Stimulated activated CD4-positive, alpha-beta T cell treated with anti-CD3 and anti-CD28 coated beads, Interleukin-15, amount 100 ng/mL, for 24 hours (primary cell): ENCODE measurements around the gene ZKSCAN1.
"Not testable (repeated sequence)": the region's sequence is repeated elsewhere in the genome, so short reads cannot be mapped to it uniquely, and the experiment has no call there.

ENCODE experiments used
- DNase-seq: peaks from one replicate; pipeline ENCODE4 v3.0.0-alpha.2; 2020

ZKSCAN1 gene

DNA sequence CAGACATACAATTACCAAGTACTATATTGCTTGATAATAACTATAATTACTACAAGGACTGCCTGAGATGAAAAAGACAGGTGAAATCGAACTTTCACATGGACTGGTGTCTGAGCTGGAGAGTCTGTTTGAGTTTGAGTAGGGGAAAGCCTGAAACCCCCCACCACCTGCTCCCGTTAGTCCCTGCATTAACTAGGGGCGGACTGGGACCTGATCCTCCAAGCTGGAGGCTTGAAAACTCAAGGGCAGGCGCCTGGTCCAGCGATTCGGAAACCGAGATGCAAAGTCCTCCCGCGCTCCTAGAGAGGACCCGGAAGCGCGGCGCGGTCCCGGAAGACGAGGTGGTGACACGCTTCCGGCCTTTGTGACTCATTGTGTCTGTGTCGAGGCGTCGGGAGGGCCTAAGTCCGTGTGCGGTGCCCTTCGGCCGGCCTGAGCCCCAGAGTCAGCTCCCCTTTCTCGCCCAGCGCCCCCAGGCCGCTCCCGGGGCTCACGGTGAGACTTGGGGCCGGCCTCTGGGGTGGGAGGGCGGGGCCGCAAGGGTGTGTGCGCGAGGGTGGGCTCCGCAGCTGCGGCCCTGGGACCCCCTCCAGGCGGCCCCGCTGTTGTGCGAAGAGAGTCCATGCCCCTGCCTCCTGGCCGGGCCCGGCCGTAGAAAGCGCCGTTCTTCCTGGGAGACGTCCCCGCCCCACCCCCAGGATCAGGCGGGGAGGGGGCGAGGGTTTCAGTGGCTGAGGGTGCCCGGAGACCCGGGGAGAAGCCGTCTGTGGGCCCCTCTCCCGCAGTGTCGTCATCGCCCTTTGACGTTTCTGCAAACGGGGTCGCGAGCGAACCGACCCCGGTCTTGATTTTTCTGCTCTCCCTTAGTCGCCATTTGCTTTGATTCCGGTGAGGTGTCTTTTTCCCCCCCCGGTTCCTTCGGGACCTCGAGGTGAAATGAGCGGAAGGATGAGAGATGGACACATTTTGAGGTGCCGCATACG, at the start of gene ZKSCAN1:
Gene ZKSCAN1, plus strand, starts transcription at position 365 of the 983 bp plus-strand sequence. CDS start 7,911 bp downstream, outside the sequence.
- DNase-seq = peak; percentile 90

DNA sequence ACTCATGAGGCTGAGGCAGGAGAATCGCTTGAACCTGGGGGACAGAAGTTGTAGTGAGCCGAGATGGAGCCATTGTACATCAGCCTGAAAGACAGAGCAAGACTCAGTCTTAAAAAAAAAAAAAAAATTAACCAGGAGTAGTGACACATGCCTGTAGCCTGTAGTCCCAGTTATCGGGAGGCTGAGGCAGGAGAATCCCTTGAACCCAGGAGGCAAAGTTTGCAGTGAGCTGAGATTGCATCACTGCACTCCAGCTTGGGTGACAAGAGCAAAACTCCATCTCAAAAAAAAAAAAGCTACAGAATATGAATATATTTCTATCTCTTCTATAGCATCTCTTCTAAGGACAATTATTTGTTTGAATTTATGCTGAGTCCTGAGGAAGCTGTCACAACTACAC, 46.1 kb upstream of the ZKSCAN1 start:
- DNase-seq = no peak

DNA sequence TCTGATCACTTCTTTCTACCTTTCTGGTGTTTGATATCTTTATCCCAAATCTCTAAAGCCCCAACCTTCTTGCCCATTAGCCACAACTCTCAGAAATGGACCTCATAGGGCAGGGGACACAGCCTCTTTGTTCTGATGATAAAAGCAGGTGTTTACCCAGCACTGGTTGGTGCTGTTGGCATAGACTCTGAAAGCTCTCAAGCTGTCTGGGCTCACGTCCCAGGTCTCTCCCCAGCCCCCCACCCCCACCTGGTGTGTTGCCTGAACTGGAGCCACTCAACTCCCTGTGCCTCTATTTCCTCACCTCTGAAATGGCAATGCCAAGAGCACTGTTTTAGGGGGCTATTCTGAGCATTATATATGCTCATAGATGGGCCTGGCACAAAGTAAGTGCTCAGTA, 45.6 kb upstream of the ZKSCAN1 start:
- DNase-seq = not testable (repeated sequence)

DNA sequence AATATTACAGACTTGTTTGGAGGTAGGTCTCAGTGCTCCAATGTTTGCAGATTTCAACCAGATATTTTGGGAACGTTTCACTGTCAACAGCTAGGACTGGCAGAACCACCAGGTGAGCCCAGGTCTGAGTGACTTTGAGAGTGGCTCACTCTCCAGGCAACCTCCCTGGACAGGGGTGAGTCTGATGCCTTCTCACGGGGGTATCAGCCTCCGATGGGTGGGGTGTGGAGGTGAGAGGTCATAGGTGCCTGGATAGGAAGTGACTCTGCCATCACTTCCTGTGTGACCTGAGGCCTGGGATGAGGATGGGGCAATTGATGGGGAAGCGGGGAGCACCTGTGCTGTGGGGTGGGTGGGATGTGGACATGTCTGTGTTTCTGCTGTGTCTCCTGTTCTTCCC, 44.2 kb upstream of the ZKSCAN1 start:
- DNase-seq = no peak

DNA sequence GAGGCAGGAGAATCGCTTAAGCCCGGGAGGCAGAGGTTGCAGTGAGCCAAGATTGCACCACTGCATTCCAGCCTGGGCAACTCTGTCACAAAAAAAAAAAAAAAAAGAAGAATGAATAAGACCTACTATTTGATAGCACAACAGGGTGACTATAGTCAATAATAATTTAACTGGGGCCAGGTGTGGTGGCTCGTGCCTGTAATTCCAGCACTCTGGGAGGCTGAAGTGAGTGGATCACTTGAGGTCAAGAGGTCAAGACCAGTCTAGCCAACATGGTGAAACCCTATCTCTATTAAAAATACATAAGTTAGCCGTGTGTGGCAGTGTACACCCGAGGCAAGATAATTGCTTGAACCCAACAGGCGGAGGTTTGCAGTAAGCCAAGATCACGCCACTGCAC, 41.6 kb upstream of the ZKSCAN1 start:
- not testable (repeated sequence) for DNase-seq

DNA sequence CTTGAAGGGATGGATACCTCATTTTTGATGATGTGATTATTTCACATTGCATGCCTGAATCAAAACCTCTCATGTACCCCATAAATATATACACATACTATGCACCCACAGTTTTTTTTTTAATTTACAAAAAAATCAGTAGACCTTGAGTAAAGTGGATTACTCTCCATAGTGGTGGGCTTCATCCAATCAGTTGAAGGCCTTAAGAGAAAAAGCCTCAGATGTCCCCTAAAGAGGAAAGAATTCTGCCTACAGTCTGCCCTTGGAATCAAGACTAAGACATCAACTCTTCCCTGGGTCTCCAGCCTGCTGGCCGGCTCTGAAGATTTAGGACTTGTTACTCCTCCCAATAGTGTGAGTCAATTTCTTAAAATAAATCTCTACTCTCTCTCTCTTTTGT, 40.7 kb upstream of the ZKSCAN1 start:
- DNase-seq = no peak

DNA sequence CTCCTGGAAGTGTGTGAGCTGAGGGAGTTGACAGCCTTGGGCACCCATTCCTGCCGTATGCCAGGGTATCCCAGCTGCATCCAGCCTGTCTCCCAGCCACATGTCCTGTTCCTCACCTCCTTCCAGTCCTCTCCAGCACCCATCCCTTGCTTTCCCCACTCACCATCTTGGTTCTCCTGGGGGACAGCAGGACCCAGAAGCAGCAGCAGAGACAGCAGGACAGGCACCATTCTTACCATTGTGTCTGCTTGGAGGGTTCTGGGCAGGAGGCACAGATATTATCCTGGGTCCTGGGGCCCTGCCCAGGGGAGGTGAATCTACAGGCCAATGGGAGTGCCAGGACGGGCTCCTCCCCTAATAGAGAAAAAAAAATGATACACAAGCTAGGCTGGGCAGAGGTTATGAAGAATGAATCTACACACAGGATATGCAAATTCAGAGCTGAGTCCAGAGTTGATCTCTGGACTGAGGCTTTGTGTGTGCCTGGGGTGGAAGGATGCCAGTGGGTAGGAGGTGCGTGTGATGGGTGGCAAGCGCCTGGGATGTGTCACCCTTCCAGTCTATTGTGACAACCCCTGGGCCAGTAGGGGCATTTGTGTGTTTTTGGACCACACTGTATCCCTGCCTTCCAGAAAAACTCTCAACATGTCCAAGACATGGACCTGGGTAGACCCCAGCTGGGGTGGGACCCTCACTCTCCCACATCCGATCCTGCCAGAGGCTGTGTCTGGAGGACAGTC, 39.4 kb upstream of the ZKSCAN1 start, which contains the start of gene AZGP1:
Gene AZGP1, minus strand, starts transcription at position 250 of the 740 bp plus-strand sequence. Its CDS starts 11 bp downstream, at position 239.
- DNase-seq = no peak

DNA sequence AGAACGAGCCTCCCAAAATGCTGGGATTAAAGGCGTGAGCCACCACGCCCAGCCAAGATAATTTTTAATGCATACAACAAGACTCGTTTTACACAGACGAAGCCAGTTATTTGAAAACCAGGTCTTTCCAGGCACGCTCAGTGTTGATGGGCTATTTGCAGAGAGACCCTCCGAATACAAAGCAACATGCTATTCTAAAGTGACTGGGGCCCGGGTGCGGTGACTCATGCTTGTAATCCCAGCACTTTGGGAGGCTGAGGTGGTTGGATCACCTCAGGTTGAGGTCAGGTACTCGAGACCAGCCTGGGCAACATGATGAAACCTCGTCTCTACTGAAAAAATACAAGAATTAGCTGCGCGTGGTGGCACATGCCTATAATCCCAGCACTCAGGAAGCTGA, 38.8 kb upstream of the ZKSCAN1 start:
- no peak for DNase-seq

DNA sequence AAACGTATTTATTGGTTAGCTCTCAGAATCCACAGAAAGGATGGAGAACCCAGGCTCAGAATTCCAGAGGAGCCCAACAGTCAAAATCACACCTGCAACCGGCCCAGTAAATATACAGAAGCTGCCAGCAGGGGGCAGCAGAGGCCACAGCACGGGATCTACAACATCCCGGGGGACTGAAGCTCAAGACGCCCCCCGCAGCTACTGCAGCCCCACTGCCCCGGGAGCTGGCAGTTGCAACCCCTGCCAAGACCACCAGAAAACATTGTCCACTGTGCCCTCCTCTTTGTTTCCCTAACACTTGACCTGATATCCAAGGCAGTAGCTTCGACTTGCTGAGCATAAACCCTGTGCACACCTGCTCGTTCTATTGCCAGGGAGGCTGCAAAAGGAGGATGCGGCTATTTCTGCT, 35.6 kb upstream of the ZKSCAN1 start:
- peak; percentile 72 for DNase-seq

DNA sequence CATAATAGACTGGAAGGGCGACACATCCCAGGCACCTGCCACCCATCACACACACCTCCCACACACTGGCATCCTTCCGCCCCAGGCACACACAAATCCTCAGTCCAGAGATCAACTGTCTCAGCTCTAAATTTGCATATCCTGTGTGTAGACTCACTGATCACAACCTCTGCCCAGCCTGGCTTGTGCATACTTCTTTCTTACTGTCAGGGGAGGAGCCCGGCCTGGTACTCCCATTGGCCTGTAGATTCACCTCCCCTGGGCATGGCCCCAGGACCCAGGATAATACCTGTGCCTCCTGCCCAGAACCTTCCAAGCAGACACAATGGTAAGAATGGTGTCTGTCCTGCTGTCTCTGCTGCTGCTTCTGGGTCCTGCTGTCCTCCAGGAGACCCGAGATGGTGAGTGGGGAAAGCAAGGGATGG, 34.9 kb upstream of the ZKSCAN1 start:
- DNase-seq = not testable (repeated sequence)

DNA sequence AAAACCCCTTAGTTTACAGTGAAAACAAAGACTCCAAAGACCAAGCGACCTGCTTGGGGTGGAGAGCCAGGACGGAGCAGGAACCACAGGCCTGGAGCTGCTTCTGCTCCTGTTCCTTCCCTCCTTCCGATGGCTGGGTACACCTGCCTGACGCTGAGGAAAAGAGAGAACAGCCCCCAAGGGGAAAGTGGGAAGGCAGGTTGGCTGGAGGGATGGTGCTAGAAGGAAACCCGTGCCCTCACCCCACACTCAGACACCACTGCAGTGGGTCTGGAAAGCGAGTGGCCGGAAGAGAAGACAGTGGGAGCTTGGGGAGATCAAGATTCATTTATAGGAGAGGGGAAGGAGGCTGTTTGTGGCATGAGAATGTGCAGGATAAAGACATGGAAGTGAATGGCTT, 34.3 kb upstream of the ZKSCAN1 start:
- not testable (repeated sequence) for DNase-seq

DNA sequence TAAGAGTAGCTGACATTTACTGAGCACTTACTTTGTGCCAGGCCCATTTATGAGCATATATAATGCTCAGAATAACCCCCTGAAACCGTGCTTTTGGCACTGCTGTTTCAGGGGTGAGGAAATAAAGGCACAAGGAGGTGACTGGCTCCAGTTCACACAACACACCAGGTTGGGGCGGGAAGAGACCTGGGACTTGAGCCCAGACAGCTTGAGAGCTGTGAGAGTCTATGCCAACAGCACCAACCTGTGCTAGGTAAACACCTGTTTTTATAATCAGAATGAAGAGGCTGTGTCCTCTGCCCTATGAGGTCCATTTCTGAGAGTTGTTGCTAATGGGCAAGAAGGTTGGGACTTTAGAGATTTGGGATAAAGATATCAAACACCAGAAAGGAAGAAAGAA, 30.8 kb upstream of the ZKSCAN1 start:
- DNase-seq = no peak

DNA sequence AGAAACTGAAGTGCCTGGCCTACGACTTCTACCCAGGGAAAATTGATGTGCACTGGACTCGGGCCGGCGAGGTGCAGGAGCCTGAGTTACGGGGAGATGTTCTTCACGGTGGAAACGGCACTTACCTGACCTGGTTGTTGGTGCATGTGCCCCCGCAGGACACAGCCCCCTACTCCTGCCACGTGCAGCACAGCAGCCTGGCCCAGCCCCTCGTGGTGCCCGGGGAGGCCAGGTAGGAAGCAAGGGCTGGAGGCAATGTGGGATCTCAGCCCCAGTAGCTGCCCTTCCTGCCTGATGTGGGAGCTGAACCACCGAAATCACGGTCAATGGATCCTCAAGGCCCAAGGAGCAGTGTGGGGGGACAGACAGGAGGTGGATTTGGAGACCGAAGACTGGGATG, 28.1 kb upstream of the ZKSCAN1 start:
- not testable (repeated sequence) for DNase-seq

DNA sequence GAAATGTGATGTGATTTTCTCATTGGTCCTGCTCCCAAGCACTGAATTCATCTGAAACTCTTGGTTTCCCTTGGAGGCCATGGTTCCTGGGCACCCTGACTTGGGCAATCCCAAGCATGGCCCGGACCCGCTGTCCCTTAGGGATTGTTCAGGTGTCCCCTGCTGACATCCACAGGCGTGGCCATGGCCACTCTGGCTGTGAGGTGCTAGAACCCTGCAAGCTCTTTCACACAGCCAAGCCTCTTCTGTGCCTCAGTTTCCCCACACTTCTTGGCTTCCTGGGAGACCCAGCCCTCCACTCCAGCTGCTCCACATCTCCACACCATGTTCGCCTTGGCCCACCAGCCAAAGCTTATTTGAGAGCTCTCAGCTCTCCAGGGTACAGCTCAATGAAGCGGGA, 27.6 kb upstream of the ZKSCAN1 start:
- DNase-seq = no peak

DNA sequence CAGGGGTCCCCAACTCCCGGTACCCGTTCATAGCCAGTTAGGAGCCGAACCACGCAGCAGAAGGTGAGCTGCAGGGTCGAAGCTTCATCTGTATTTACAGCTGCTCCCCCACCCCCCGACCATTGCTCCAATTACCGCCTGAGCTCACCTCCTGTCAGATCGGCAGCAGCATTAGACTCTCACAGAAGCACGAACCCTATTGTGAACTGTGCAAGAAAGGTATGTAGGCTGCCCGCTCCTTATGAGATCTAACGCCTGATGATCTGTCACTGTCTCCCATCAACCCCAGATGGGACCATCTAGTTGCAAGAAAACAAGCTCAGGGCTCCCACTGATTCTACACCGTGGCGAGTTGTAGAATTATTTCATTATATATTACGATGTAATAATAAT, 24.9 kb upstream of the ZKSCAN1 start:
- no peak for DNase-seq

DNA sequence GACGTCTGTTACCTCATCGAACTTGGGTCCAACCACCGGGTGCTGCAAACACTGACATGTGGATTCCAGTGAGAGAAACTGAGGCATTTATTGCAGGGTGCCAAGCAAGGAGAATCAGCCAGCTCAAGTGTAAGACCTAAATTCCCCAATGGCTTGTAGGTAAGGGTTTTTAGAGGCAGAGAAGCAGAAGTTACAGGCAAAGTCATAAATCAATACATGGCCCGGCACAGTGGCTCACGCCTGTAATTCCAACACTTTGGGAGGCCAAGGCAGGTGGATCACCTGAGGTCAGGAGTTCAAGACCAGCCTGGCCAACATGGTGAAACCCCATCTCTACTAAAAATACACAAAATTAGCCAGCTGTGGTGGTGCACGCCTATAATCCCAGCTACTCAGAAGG, 23.9 kb upstream of the ZKSCAN1 start:
- DNase-seq = not testable (repeated sequence)

DNA sequence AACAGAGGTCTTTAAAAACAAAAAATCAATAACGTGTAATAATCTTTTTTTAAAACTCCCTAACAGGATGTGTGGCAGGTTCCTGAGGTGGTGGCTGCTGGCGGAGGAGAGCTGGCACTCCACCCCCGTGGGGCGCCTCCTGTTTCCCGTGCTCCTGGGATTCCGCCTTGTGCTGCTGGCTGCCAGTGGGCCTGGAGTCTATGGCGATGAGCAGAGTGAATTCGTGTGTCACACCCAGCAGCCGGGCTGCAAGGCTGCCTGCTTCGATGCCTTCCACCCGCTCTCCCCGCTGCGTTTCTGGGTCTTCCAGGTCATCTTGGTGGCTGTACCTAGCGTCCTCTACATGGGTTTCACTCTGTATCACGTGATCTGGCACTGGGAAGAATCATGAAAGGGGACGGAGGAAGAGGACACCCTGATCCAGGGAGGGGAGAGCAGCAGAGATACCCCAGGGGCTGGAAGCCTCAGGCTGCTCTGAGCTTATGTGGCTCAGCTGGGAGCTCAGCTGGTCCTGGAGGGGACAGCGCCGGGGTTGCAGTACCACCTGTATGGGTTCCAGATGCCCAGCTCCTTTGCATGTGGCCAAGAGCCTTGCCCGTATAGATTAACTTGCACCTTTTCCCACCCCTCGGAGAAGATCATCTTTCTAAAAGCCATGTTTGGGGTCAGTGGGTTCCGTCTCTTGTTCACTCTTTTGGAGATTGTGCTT, 22.9 kb upstream of the ZKSCAN1 start:
- DNase-seq = no peak

DNA sequence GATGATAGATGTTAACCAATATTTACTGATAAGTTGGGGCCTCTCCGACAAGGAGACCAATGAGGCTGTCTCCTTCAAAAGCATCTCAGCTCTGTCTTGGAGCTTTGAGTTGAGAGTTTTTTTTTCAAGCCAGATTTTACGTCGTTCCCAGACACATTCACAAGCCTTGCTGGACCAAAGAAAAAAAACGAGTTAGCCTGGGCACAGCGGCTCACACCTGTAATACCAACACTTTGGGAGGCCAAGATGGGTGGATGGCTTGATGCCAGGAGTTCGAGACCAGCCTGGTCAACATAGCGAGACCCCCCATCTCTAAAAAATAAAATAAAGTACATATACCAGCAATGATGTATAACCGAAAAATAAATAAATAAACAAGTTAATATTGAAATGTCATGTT, 20.6 kb upstream of the ZKSCAN1 start:
- DNase-seq = no peak

DNA sequence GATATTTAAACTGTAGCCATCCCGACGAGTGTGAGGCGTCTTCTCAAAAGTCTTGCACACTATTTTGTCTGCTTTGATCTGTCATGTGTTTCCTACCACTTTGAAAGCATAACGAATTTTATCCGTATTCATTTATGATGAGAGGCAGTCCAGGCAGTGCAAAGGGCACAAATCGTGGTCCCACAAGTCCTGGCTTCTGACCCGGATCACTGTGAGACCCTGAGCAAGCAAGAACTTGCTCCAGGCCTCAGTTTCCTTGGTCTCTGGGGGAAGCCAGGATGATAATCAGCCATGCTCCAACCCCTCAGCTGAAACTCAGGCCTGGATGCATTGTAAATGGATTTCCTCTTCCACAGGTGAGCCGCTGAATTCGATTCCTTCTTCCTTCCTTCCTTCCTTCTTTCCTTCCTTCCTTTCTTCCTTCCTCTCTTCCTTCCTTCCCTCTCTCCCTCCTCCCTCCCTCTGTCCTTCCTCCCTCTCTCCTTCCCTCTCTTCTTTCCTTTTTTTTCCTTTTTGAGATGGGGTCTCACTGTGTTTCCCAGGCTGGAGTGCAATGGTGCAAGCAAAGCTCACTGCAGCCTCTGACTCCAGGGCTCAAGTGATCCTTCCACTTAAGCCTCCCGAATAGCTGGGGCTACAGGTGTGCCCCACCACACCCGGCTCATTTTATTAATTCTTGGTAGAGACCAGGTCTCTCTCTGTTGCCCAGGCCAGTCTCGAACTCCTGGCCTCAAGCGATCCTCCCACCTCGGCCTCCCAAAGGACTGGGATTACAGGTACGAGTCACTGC, 18.4 kb upstream of the ZKSCAN1 start:
- no peak for DNase-seq

DNA sequence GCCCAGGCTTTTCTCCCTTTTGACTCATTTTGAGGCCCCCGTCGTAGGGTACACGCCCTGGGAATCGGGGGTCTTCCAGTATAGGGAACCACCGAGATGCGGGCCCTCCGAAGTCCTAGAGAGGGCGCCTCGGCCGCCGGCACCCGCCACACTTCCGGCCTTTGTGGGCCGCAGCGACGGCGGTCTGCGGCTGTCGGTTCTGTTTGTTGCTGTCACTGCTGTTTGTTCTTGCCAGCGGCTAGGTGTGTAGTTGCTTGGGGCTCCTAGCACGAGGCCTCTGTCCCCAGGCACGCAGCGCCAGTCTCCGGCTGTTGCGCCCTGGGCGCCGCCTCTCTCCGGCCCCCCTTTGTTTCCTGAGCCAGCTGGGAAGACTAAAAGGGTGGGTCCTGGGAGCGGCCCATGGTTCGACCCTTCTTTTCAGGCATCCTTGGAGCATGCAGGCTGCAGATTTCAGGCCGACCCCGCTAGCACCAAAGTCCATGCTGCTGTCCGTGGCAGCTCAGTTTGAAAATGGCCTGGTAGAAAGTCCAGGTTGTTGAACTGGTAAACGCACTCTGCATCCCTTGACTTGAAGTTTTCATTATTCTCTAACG, 17.8 kb upstream of the ZKSCAN1 start:
- peak; percentile 69 for DNase-seq

DNA sequence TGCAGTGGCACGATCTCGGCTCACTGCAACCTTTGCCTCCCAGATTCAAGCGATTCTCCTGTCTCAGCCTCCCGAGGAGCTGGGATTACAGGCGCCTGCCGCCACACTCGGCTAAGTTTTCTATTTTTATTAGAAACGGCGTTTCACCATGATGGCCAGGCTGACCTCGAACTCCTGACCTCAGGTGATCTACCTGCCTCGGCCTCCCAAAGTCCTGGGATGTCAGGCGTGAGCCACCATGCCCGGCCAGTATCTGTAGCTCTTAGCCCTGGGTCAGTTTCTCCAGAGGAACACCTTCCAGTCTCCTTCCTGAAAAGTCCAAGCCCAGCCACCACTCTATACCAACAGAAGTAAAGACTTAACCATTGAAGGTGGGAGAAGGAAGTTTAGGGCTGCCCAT, 15.2 kb upstream of the ZKSCAN1 start:
- no peak for DNase-seq
